RCC 7860 (cell line): ENCODE results near the gene C3.

Source experiments
- DNase-seq: peaks from one replicate; pipeline ENCODE4 v3.0.0-alpha.2; 2015; ENCODE audit warnings: low spot score
- FAIRE-seq: peaks from 2 replicates; lab custom pipeline; 2012; peaks lifted over from hg19 to GRCh38; lab: Jason Lieb, UNC

Gene C3

GRCh38 chr19:6731822-6732221, 11.4 kb upstream of the C3 start:
- no peak for DNase-seq
- no peak for FAIRE-seq

- FAIRE-seq, result no peak
These were observed 10.7 kb upstream of the C3 start for GRCh38 chr19:6730941-6731670.

GRCh38 chr19:6730153-6730804, 9.8 kb upstream of the C3 start:
- FAIRE-seq (no peak), DNase-seq (no peak)

More at GRCh38 chr19:6730941-6731670, 10.7 kb upstream of the C3 start:
- no peak for DNase-seq

- FAIRE-seq (no peak), DNase-seq (no peak)
These were observed 9.2 kb upstream of the C3 start for GRCh38 chr19:6729573-6730152.

GRCh38 chr19:6728346-6728745, 7.9 kb upstream of the C3 start:
- DNase-seq (no peak), FAIRE-seq (no peak)

GRCh38 chr19:6725513-6726231, 5.2 kb upstream of the C3 start:
- FAIRE-seq, result peak; percentile 59
- peak; percentile 42 for DNase-seq

GRCh38 chr19:6724631-6725492, 4.4 kb upstream of the C3 start:
- DNase-seq, result no peak
- FAIRE-seq, result no peak

- FAIRE-seq, result no peak
- DNase-seq, result no peak
These were observed 3.3 kb upstream of the C3 start for GRCh38 chr19:6723738-6724137.

GRCh38 chr19:6723108-6723618, 2.7 kb upstream of the C3 start:
- FAIRE-seq, result no peak
- peak; percentile 25 for DNase-seq

- FAIRE-seq (no peak), DNase-seq (no peak)
These were observed 1.3 kb upstream of the C3 start for GRCh38 chr19:6721773-6722172.

- no peak for FAIRE-seq
These were observed 656 bp upstream of the C3 start for GRCh38 chr19:6721138-6721474.

GRCh38 chr19:6719992-6720368, 470 bp downstream of the C3 start:
- no peak for FAIRE-seq
- no peak for DNase-seq

More at GRCh38 chr19:6721138-6721474, 656 bp upstream of the C3 start:
- no peak for DNase-seq

- DNase-seq (no peak), FAIRE-seq (no peak)
These were observed 949 bp downstream of the C3 start for GRCh38 chr19:6719540-6719861.

- FAIRE-seq (no peak), DNase-seq (no peak)
These were observed 1.5 kb downstream of the C3 start for GRCh38 chr19:6718741-6719539.

- DNase-seq (no peak), FAIRE-seq (no peak)
These were observed 2.2 kb downstream of the C3 start for GRCh38 chr19:6718111-6718740.

- DNase-seq (no peak), FAIRE-seq (no peak)
These were observed 2.9 kb downstream of the C3 start for GRCh38 chr19:6717441-6717971.

GRCh38 chr19:6717036-6717435, 3.4 kb downstream of the C3 start:
- DNase-seq, result no peak
- no peak for FAIRE-seq

GRCh38 chr19:6716610-6716970, 3.9 kb downstream of the C3 start:
- DNase-seq (no peak), FAIRE-seq (no peak)
